Astrocyte of the spinal cord (primary cell): ENCODE results near the gene R3HCC1L.
A peak's percentile ranks its signal among the peaks of the same experiment; 100 is the strongest.

ENCODE experiments used
- DNase-seq: peaks from one replicate; pipeline ENCODE4 v3.0.0; 2011; ENCODE audit warnings: low read depth, low spot score
- H3K4me3 ChIP-seq: 2 replicates; pipeline ENCODE4 v1.5.1; 2011; ENCODE audit warnings: low read depth, mild to moderate bottlenecking, low read length, moderate library complexity
- in situ Hi-C: cut with HindIII; loops from 2 replicates; pipeline ENCODE4 v1.10.0; 2017; ENCODE audit warnings: low sequenced_read_pairs
- TF ChIP-seq, protein P1 (sequence below): IDR thresholded peaks from 2 replicates; pipeline ENCODE4 v1.5.1; 2012; ENCODE audit warnings: low read depth, mild to moderate bottlenecking, low read length, inconsistent platforms

R3HCC1L gene

DNA sequence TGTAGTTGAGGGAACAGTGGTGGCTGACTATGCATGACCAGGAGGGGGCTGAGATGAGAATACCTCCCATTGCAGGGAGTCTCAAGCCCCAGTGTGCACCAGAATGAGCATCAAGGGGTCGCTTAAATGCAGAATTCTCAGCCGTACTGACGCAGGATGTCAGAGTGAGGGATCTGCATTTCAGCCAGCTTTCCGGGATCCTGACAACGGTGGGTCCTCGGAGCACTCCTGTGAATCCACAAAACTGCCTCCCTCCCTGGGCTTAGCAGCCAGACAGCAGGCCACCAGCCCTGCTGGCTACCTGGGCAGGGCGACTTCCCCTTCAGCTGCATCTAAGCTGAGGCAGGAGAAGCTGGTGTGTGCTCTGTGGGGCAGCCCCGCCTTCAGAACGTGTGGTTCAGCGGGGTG lies 155.3 kb downstream of the R3HCC1L start:
- no peak overlapping the region for H3K4me3 ChIP-seq
- TF ChIP-seq, protein P1, sequence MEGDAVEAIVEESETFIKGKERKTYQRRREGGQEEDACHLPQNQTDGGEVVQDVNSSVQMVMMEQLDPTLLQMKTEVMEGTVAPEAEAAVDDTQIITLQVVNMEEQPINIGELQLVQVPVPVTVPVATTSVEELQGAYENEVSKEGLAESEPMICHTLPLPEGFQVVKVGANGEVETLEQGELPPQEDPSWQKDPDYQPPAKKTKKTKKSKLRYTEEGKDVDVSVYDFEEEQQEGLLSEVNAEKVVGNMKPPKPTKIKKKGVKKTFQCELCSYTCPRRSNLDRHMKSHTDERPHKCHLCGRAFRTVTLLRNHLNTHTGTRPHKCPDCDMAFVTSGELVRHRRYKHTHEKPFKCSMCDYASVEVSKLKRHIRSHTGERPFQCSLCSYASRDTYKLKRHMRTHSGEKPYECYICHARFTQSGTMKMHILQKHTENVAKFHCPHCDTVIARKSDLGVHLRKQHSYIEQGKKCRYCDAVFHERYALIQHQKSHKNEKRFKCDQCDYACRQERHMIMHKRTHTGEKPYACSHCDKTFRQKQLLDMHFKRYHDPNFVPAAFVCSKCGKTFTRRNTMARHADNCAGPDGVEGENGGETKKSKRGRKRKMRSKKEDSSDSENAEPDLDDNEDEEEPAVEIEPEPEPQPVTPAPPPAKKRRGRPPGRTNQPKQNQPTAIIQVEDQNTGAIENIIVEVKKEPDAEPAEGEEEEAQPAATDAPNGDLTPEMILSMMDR, result no peak
- no peak for DNase-seq
- in situ Hi-C loops, result no loop called here

DNA sequence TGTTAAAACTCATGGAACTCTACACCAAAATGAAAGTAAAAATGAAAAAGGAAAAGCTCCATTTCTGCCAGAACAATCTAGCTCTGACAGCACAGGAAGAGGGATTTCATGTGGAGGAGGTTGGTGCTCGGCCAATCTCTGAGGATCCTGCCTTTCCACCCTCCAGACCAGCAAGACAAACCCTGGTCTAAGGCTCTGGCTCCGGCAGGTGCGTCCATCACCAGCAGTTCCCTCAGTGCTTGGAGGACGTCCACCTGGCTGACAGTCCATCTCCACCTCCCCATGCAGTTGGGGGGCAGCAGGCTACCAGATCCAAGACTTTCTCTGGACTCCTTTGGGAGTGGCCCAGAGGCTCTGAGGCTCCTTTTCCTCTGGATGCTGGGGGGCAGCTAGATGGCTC lies 158.5 kb downstream of the R3HCC1L start:
- in situ Hi-C loops, result no loop called here
- TF ChIP-seq, protein P1, result no peak
- DNase-seq, result no peak
- H3K4me3 ChIP-seq, result no peak overlapping the region

DNA sequence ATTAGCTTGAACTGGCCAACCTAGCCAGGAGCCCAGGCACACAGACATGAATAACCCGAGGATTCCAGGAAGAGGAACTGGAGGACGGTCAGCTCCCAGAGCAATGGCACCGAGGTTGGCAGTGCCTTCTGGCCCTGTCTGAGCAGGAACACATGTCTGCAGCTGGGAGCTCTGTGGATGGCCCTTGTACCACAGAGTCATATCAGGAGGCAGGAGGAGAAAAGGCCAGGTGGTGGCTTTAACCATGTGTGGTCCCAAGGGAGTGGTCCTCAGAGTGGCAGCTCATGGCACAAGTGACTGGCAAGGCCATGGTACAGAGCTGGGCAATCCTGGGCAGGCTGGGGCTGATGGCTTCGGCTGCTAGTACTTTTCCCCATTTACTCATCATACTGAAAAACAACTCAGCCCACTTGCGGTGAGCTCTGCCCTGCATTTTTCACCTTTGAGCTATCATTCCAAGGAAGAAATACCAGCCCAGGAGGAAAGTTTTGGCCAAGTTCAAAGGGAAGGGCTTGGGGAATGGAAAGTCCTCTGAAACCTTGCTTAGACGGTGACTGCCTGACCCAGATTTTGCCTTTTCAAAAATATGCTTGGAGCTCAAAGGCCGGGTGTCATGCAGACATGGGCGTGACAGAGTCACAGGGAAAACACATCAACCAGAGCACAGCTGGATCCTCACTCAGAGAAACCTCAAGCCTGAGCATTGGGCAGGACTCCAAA lies 159.3 kb downstream of the R3HCC1L start:
- in situ Hi-C loops, result no loop called here
- DNase-seq, result peak; percentile 43
- TF ChIP-seq, protein P1, result no peak
- no peak overlapping the region for H3K4me3 ChIP-seq

DNA sequence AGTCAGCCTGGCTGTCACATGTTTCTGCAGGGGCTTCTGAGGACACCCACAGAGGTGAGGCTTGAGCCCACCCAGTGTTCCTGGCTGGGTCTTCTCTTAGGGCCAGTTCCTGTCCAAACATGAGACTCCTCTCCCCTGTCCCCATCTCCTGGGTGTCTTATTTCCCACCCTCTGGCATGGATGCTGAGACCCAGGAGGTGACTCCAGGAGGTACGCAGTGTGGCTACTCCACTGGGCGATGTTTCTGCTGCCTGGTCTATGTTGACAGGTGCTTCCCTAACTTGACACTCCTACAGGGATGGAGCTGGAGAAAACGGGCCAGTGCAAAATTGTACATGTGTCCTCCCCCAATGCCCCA lies 159.8 kb downstream of the R3HCC1L start:
- TF ChIP-seq, protein P1, result no peak
- in situ Hi-C loops, result no loop called here
- DNase-seq, result no peak
- no peak overlapping the region for H3K4me3 ChIP-seq
